ENCODE results near the gene SPPL3.

DNA sequence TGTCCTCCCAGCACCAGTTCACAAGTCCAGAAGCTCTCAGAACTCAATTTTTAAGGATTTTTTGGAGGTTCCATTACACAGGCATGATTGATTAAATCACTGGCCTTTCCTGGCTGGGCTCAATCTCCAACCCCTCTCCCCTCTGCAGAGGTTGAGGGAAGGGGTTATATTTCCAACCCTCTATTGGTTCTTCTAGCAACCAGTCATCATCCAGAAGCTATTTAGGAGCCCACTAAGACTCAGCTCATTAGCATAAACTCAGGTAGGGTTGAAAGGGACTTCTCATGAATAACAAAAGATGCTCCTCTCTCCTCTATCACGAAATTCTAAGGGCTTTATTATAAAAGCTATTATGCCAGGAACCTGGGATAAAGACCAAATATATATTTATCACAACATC lies 41.5 kb downstream of the SPPL3 start:
- TF ChIP-seq, protein P1, sequence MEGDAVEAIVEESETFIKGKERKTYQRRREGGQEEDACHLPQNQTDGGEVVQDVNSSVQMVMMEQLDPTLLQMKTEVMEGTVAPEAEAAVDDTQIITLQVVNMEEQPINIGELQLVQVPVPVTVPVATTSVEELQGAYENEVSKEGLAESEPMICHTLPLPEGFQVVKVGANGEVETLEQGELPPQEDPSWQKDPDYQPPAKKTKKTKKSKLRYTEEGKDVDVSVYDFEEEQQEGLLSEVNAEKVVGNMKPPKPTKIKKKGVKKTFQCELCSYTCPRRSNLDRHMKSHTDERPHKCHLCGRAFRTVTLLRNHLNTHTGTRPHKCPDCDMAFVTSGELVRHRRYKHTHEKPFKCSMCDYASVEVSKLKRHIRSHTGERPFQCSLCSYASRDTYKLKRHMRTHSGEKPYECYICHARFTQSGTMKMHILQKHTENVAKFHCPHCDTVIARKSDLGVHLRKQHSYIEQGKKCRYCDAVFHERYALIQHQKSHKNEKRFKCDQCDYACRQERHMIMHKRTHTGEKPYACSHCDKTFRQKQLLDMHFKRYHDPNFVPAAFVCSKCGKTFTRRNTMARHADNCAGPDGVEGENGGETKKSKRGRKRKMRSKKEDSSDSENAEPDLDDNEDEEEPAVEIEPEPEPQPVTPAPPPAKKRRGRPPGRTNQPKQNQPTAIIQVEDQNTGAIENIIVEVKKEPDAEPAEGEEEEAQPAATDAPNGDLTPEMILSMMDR (IDR thresholded peaks at IDR 0.05) = no peak
- TF ChIP-seq POLR2A (IDR thresholded peaks at IDR 0.05) = no peak
